Naive thymus-derived CD4-positive, alpha-beta T cell (primary cell): Measurements from ENCODE around the gene PEDS1. TPM values are rescaled to one million over a fixed set of nuclear protein-coding genes. Genes with fewer than 3 reads are reported as not detected.

Experiments used
- ATAC-seq: fragments of 150-1000 bp; cut with Tn5 transposase; 2 replicates; pipeline ENCODE4 v1.10.0; 2021; ENCODE audit warnings: mild to moderate bottlenecking, moderate library complexity
- CTCF ChIA-PET: fragments of 350-600 bp; sonication (Branson Sonifier 250); formaldehyde crosslinking; loops from one replicate; lab custom pipeline; 2021; ENCODE audit warnings: antibody characterized with exemption; lab: Charles Lee
- POLR2A ChIA-PET: fragments of 350-600 bp; sonication (Branson Sonifier 250); formaldehyde crosslinking; loops from one replicate; lab custom pipeline; 2021; ENCODE audit warnings: antibody characterized with exemption, inconsistent platforms; lab: Charles Lee
- DNase-seq, 9 donors: peaks; one replicate each; pipeline versions ENCODE4 v3.0.0 to v3.0.0-alpha.2; 2020 to 2022; ENCODE audit warnings: mixed read lengths in 1 of 9
- H3K27ac ChIP-seq: one replicate; pipeline ENCODE4 v1.7.0; 2013; ENCODE audit warnings: mild to moderate bottlenecking, low read depth, low read length, moderate library complexity
- H3K27me3 ChIP-seq, 2 donors: one replicate each; pipeline ENCODE4 v1.7.0; 2013; ENCODE audit warnings: low read length in 2 of 2, mild to moderate bottlenecking in 2 of 2, moderate library complexity in 2 of 2; ENCODE audit not compliant: control insufficient read depth in 2 of 2, insufficient read depth in 2 of 2
- H3K36me3 ChIP-seq, 3 experiments: 1 replicate in 2 of 3; 2 replicates in 1 of 3; pipeline ENCODE4 v1.7.0; 2013; ENCODE audit warnings: low read length in 3 of 3, mild to moderate bottlenecking in 3 of 3, moderate library complexity in 1 of 3; ENCODE audit not compliant: insufficient read depth in 3 of 3, control insufficient read depth in 2 of 3
- H3K4me1 ChIP-seq, 2 donors: one replicate each; pipeline ENCODE4 v1.7.0; 2013; ENCODE audit warnings: low read length in 2 of 2, mild to moderate bottlenecking in 2 of 2, moderate library complexity in 1 of 2; ENCODE audit not compliant: control insufficient read depth in 2 of 2, insufficient read depth in 2 of 2
- H3K4me3 ChIP-seq: 2 replicates; pipeline ENCODE4 v1.7.0; 2013; ENCODE audit warnings: mild to moderate bottlenecking, low read length
- H3K9me3 ChIP-seq, 3 experiments: 1 replicate in 2 of 3; 2 replicates in 1 of 3; pipeline ENCODE4 v1.7.0; 2013; ENCODE audit warnings: low read length in 3 of 3; ENCODE audit not compliant: control insufficient read depth in 2 of 3
- H3K27ac Mint-ChIP-seq, 9 donors: one replicate each; pipeline ENCODE4 v1.8.0; 2020 to 2022; ENCODE audit warnings: mixed read lengths in 9 of 9, mild to moderate bottlenecking in 8 of 9, moderate library complexity in 5 of 9, inconsistent platforms in 2 of 9
- H3K27me3 Mint-ChIP-seq, 5 donors: one replicate each; pipeline ENCODE4 v1.8.0; 2021 to 2022; ENCODE audit warnings: mixed read lengths in 5 of 5, mild to moderate bottlenecking in 1 of 5
- H3K36me3 Mint-ChIP-seq, 5 donors: one replicate each; pipeline ENCODE4 v1.8.0; 2020 to 2022; ENCODE audit warnings: mixed read lengths in 5 of 5, mild to moderate bottlenecking in 3 of 5, inconsistent platforms in 1 of 5
- H3K4me1 Mint-ChIP-seq, 7 donors: one replicate each; pipeline ENCODE4 v1.8.0; 2020 to 2022; ENCODE audit warnings: mixed read lengths in 7 of 7, mild to moderate bottlenecking in 3 of 7, inconsistent platforms in 1 of 7
- H3K4me3 Mint-ChIP-seq, 10 donors: one replicate each; pipeline ENCODE4 v1.8.0; 2020 to 2022; ENCODE audit warnings: mild to moderate bottlenecking in 10 of 10, mixed read lengths in 10 of 10, moderate library complexity in 6 of 10, inconsistent platforms in 2 of 10
- H3K9me3 Mint-ChIP-seq, 11 donors: one replicate each; pipeline ENCODE4 v1.8.0; 2020 to 2022; ENCODE audit warnings: mixed read lengths in 11 of 11, mild to moderate bottlenecking in 4 of 11, inconsistent platforms in 1 of 11, moderate library complexity in 1 of 11
- intact Hi-C, 2 donors: fragments of 100-400 bp; cut with micrococcal nuclease; formaldehyde crosslinking; loops; one replicate each; pipeline ENCODE4 v1.15.1; 2023
- polyA plus RNA-seq, 2 donors: library from polyadenylated mRNA; unstranded; fragments of 300-500 nt; fragmentation: Illumina TruSeq; gene quantifications; one replicate each; pipeline ENCODE4 v1.2.3, GENCODE V29; 2021
- total RNA-seq, 6 experiments: library from RNA in 5 of 6; stranded (reverse) in 5 of 6; gene quantifications; 1 replicate in 5 of 6; 2 replicates in 1 of 6; pipeline ENCODE4 v1.2.3 and lab custom pipeline; 2021 to 2026

The PEDS1 gene
- total and polyA plus RNA-seq, 7 experiments from 2014 or later = 16.0 to 29.3 (median 20.8) TPM

- Histone ChIP-seq H3K9me3 (no peaks in the 10 kb centered on the region), H3K27ac (peak overlapping the region; percentile 93), H3K4me3 (peak overlapping the region; percentile 86), H3K27me3 (no peaks in the 10 kb centered on the region), H3K36me3 (peaks cover 0 to 19% (median 0%) of the 10 kb centered on the region in 3 experiments), H3K4me1 (peaks cover 28 to 31% of the 10 kb centered on the region in 2 donors)
- Mint-ChIP-seq H3K4me1 (peaks cover 45 to 62% (median 55%) of the 10 kb centered on the region in 7 donors), H3K27me3 (no peaks in the 10 kb centered on the region), H3K27ac (peak overlapping the region; percentile 63 to 98 (median 93)), H3K36me3 (peaks cover 0 to 15% (median 0%) of the 10 kb centered on the region in 5 donors), H3K4me3 (peak overlapping the region; percentile 81 to 93 (median 88)), H3K9me3 (peaks cover 0 to 1% (median 0%) of the 10 kb centered on the region in 11 donors)
- ChIA-PET CTCF (interaction anchor here (0.9 to 5.0 kb wide), 6 partner anchors 12 to 37 kb away, joined by 3 to 41 read pairs (median 4); no protein-coding TSS in a partner anchor), POLR2A (interaction anchor here (0.7 to 12.6 kb wide), 10 partner anchors 9 to 777 kb away, joined by 3 to 131 read pairs (median 8); partner anchors contain the start of genes CEBPB and UBE2V1)
- DNase-seq (no peak), ATAC-seq (no peak)
- intact Hi-C loops = loop anchor here (1.0 to 2.0 kb wide), 5 partner anchors 14 to 358 kb away; partner anchors contain the start of genes PTPN1 (in 1 of the 2) and UBE2V1 (in 1 of the 2)
Observed at GRCh38 chr20:50152394-50153152, 950 bp downstream of the PEDS1 start.

GRCh38 chr20:50151034-50151743 lies 2.3 kb downstream of the PEDS1 start:
- CTCF ChIA-PET = interaction anchor here (5.0 kb wide), 1 partner anchor 31 kb away, joined by 41 read pairs; no protein-coding TSS in a partner anchor

GRCh38 chr20:50149481-50150254 lies 3.9 kb downstream of the PEDS1 start:
- Histone ChIP-seq H3K27ac (peak overlapping the region; percentile 85), H3K27me3 (no peaks in the 10 kb centered on the region), H3K9me3 (no peaks in the 10 kb centered on the region), H3K4me1 (peaks cover 46 to 51% of the 10 kb centered on the region in 2 donors), H3K36me3 (peaks cover 0 to 19% (median 0%) of the 10 kb centered on the region in 3 experiments), H3K4me3 (no peak overlapping the region)
- peaks cover 0 to 20% (median 0%) of the 10 kb centered on the region in 5 donors for H3K36me3 Mint-ChIP-seq
- DNase-seq = no peak
- no peak for ATAC-seq
- POLR2A ChIA-PET = interaction anchor here (0.6 to 12.6 kb wide), 5 partner anchors 15 to 64 kb away, joined by 3 to 131 read pairs (median 3); partner anchors contain the start of gene UBE2V1
- intact Hi-C loops = no loop called here
- CTCF ChIA-PET = interaction anchor here (0.6 to 5.0 kb wide), 4 partner anchors 20 to 98 kb away, joined by 3 to 41 read pairs (median 4); no protein-coding TSS in a partner anchor
- peaks cover 0 to 1% (median 0%) of the 10 kb centered on the region in 11 donors for H3K9me3 Mint-ChIP-seq
- peak overlapping the region; percentile 63 to 99 (median 83) for H3K27ac Mint-ChIP-seq
- no peaks in the 10 kb centered on the region for H3K27me3 Mint-ChIP-seq
- peak overlapping the region in 7 of 10 donors; percentile 11 to 72 (median 38) for H3K4me3 Mint-ChIP-seq
- H3K4me1 Mint-ChIP-seq = peaks cover 63 to 83% (median 76%) of the 10 kb centered on the region in 7 donors

More at GRCh38 chr20:50151034-50151743, 2.3 kb downstream of the PEDS1 start:
- Mint-ChIP-seq H3K27me3 (no peaks in the 10 kb centered on the region), H3K9me3 (peaks cover 0 to 1% (median 0%) of the 10 kb centered on the region in 11 donors), H3K4me3 (peak overlapping the region; percentile 55 to 93 (median 86)), H3K4me1 (peaks cover 59 to 76% (median 69%) of the 10 kb centered on the region in 7 donors), H3K36me3 (peaks cover 0 to 20% (median 0%) of the 10 kb centered on the region in 5 donors), H3K27ac (peak overlapping the region; percentile 63 to 98 (median 90))
- H3K36me3 ChIP-seq = peaks cover 0 to 19% (median 0%) of the 10 kb centered on the region in 3 experiments
- peaks cover 42 to 45% of the 10 kb centered on the region in 2 donors for H3K4me1 ChIP-seq
- no peaks in the 10 kb centered on the region for H3K9me3 ChIP-seq
- POLR2A ChIA-PET = interaction anchor here (12.6 kb wide), 1 partner anchor 37 kb away, joined by 131 read pairs; the partner anchor contains the start of gene UBE2V1
- no peak for ATAC-seq
- no peaks in the 10 kb centered on the region for H3K27me3 ChIP-seq
- H3K4me3 ChIP-seq = no peak overlapping the region
- no peak for DNase-seq
- peak overlapping the region; percentile 51 for H3K27ac ChIP-seq
- intact Hi-C loops = no loop called here

- Mint-ChIP-seq H3K27me3 (no peaks in the 10 kb centered on the region), H3K9me3 (peaks cover 0 to 1% (median 0%) of the 10 kb centered on the region in 11 donors), H3K4me3 (peak overlapping the region; percentile 79 to 88 (median 85)), H3K36me3 (peaks cover 9 to 27% (median 9%) of the 10 kb centered on the region in 5 donors), H3K27ac (peak overlapping the region; percentile 96 to 99 (median 98)), H3K4me1 (peaks cover 59 to 77% (median 70%) of the 10 kb centered on the region in 7 donors)
- Histone ChIP-seq H3K27me3 (no peaks in the 10 kb centered on the region), H3K36me3 (peaks cover 2 to 32% (median 3%) of the 10 kb centered on the region in 3 experiments), H3K4me1 (peaks cover 31 to 40% of the 10 kb centered on the region in 2 donors), H3K27ac (peak overlapping the region; percentile 85), H3K4me3 (peak overlapping the region; percentile 44), H3K9me3 (no peaks in the 10 kb centered on the region)
- CTCF ChIA-PET = interaction anchor here (0.6 to 1.9 kb wide), 10 partner anchors 12 to 62 kb away, joined by 3 to 17 read pairs (median 4); partner anchors contain the start of gene UBE2V1
- POLR2A ChIA-PET = interaction anchor here (1.2 to 12.6 kb wide), 7 partner anchors 9 to 210 kb away, joined by 4 to 131 read pairs (median 8); partner anchors contain the start of genes CEBPB, RNF114 and UBE2V1
- intact Hi-C loops = loop anchor here (1.0 to 2.0 kb wide), 4 partner anchors 22 to 43 kb away; partner anchors contain the start of genes UBE2V1 (in 2 of the 2) and CEBPB (in 1 of the 2)
- DNase-seq = peak; percentile 50 to 90 (median 85)
- ATAC-seq = peak; percentile 97
Observed at GRCh38 chr20:50146732-50147662, 6.5 kb downstream of the PEDS1 start.

- H3K27ac Mint-ChIP-seq = peak overlapping the region; percentile 96 to 99 (median 98)
- ChIA-PET POLR2A (interaction anchor here (1.0 to 12.6 kb wide), 2 partner anchors 9 to 32 kb away, joined by 4 to 131 read pairs; partner anchors contain the start of gene UBE2V1), CTCF (interaction anchor here (1.9 kb wide), 1 partner anchor 26 kb away, joined by 17 read pairs; no protein-coding TSS in a partner anchor)
- intact Hi-C loops = loop anchor here in 1 of 2 donors (2.0 kb wide), 1 partner anchor 25 kb away; no protein-coding TSS in a partner anchor
- H3K27me3 Mint-ChIP-seq = no peaks in the 10 kb centered on the region
- H3K4me3 ChIP-seq = peak overlapping the region; percentile 44
- H3K9me3 ChIP-seq = no peaks in the 10 kb centered on the region
- peaks cover 52 to 71% (median 65%) of the 10 kb centered on the region in 7 donors for H3K4me1 Mint-ChIP-seq
- peaks cover 28 to 33% of the 10 kb centered on the region in 2 donors for H3K4me1 ChIP-seq
- ATAC-seq (no peak), DNase-seq (no peak)
- H3K27me3 ChIP-seq = no peaks in the 10 kb centered on the region
- peak overlapping the region; percentile 85 for H3K27ac ChIP-seq
- peaks cover 0 to 1% (median 0%) of the 10 kb centered on the region in 11 donors for H3K9me3 Mint-ChIP-seq
- H3K36me3 Mint-ChIP-seq = peaks cover 10 to 30% (median 11%) of the 10 kb centered on the region in 5 donors
- H3K36me3 ChIP-seq = peaks cover 3 to 40% (median 5%) of the 10 kb centered on the region in 3 experiments
- H3K4me3 Mint-ChIP-seq = peak overlapping the region; percentile 68 to 88 (median 85)
Observed at GRCh38 chr20:50146214-50146613, 7.3 kb downstream of the PEDS1 start.
